Measurements from ENCODE around the gene AK1. TPM values are rescaled to one million over a fixed set of nuclear protein-coding genes. Genes with fewer than 3 reads are reported as not detected.
"Not testable (repeated sequence)": the region's sequence is repeated elsewhere in the genome, so short reads cannot be mapped to it uniquely, and the experiment has no call there.

Gene AK1
- total RNA-seq, 1 experiment from 2014 or later = 34.4 TPM

DNA sequence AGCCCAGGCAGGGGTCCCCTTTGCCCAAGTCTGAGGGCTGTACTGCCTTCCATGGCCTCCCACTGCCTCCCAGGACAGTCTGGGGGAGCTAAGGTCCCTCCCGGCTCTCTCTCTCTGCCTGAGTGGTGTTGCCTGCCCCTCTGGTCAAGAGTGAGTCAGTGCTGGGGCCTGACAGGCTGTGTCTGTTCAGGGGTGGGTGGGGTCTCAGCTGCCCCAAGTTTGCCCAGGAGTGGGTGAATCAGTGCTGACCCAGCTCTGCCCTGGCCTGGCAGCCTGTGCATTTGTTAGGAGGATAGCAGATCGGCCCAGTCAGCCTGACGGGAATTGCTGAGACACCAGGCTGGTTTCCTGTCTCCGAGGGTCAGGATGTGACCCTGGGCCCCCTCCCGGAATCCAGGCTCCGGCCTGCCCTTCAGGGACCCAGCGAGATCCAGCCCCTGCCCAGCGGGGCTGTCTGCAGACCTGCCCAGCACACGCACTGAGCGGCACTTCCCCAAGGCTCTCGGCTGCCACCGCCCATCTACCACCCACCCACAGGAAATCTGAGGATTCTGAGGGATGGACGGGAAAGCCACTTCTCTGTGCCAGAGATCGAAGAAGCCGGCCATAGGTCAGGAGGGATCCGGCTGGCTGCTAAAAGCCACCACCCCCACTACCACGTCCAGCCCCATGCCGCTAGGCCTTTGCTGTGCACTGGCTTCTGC lies 38.9 kb downstream of the AK1 start (continued):
- TF ChIP-seq, protein P1, sequence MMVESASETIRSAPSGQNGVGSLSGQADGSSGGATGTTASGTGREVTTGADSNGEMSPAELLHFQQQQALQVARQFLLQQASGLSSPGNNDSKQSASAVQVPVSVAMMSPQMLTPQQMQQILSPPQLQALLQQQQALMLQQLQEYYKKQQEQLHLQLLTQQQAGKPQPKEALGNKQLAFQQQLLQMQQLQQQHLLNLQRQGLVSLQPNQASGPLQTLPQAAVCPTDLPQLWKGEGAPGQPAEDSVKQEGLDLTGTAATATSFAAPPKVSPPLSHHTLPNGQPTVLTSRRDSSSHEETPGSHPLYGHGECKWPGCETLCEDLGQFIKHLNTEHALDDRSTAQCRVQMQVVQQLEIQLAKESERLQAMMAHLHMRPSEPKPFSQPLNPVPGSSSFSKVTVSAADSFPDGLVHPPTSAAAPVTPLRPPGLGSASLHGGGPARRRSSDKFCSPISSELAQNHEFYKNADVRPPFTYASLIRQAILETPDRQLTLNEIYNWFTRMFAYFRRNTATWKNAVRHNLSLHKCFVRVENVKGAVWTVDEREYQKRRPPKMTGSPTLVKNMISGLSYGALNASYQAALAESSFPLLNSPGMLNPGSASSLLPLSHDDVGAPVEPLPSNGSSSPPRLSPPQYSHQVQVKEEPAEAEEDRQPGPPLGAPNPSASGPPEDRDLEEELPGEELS (CRISPR knock-in tag; IDR thresholded peaks at IDR 0.05) = no peak

DNA sequence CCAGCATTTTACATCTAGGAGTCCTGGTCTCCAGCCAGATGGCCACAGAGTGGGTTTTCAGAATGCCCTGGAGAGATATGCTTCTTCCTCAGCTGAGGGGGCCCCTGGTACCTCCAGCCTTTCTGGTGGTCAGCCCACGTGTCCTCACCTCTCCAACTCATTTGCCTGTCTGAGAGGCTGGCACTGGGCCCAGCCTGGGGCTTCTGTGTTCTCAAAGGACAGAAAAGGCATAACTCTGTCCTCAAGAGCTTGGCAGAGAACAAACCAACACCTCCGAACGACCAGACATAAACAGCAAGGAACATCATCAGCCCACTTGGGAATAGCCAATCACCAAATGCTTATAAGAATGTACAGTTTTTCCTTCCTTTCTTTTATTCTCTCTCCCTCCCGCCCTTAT lies 40.1 kb downstream of the AK1 start:
- no peak overlapping the region for H3K27ac Mint-ChIP-seq
- H3K27me3 Mint-ChIP-seq (ENCODE audit: low read depth) = no peaks in the 10 kb centered on the region
- ChIA-PET POLR2A (no interaction called here), CTCF (interaction anchor here (0.6 to 1.3 kb wide), 3 partner anchors 15 to 32 kb away, joined by 3 to 6 read pairs (median 3); no protein-coding TSS in a partner anchor)
- TF ChIP-seq ZNF121 (CRISPR knock-in tag; IDR thresholded peaks at IDR 0.05) (no peak), ZNF219 (CRISPR knock-in tag; IDR thresholded peaks at IDR 0.05; ENCODE audit: borderline replicate concordance) (no peak), PRRX2 (CRISPR knock-in tag; IDR thresholded peaks at IDR 0.05) (no peak)
- TF ChIP-seq, protein P2, sequence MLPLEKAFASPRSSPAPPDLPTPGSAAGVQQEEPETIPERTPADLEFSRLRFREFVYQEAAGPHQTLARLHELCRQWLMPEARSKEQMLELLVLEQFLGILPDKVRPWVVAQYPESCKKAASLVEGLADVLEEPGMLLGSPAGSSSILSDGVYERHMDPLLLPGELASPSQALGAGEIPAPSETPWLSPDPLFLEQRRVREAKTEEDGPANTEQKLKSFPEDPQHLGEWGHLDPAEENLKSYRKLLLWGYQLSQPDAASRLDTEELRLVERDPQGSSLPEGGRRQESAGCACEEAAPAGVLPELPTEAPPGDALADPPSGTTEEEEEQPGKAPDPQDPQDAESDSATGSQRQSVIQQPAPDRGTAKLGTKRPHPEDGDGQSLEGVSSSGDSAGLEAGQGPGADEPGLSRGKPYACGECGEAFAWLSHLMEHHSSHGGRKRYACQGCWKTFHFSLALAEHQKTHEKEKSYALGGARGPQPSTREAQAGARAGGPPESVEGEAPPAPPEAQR (CRISPR knock-in tag; IDR thresholded peaks at IDR 0.05) = no peak
- H3K4me3 Mint-ChIP-seq = no peak overlapping the region
- H3K36me3 Mint-ChIP-seq = no peaks in the 10 kb centered on the region
- DNase-seq (ENCODE audit: low spot score) (no peak), ATAC-seq (no peak)
- H3K9me3 Mint-ChIP-seq = no peaks in the 10 kb centered on the region
- H3K4me1 Mint-ChIP-seq = peaks cover 4% of the 10 kb centered on the region

DNA sequence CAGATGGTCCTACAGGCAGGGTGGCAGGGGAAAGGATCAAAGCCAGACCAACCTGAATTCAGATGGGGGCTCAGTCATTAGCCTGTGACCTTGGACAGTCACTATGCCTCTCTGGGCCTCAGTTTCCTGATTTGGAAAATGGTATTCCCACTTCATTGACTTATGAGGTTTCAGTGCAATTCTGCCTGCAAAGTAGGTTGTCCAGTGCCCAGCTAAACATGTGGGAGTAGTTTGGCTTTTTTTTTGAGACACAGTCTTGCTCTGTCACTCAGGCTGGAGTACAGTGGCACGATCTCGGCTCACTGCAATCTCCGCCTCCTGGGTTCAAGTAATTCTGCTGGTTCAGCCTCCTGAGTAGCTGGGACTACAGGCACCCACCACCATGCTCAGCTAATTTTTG lies 40.9 kb downstream of the AK1 start:
- H3K27me3 Mint-ChIP-seq (ENCODE audit: low read depth); POLR2A ChIA-PET; ATAC-seq; H3K36me3 Mint-ChIP-seq; H3K4me3 Mint-ChIP-seq; H3K27ac Mint-ChIP-seq; DNase-seq (ENCODE audit: low spot score); H3K9me3 Mint-ChIP-seq; H3K4me1 Mint-ChIP-seq: not testable (repeated sequence)
- CTCF ChIA-PET = interaction anchor here (0.6 to 1.7 kb wide), 3 partner anchors 10 to 33 kb away, joined by 3 to 6 read pairs (median 6); no protein-coding TSS in a partner anchor

DNA sequence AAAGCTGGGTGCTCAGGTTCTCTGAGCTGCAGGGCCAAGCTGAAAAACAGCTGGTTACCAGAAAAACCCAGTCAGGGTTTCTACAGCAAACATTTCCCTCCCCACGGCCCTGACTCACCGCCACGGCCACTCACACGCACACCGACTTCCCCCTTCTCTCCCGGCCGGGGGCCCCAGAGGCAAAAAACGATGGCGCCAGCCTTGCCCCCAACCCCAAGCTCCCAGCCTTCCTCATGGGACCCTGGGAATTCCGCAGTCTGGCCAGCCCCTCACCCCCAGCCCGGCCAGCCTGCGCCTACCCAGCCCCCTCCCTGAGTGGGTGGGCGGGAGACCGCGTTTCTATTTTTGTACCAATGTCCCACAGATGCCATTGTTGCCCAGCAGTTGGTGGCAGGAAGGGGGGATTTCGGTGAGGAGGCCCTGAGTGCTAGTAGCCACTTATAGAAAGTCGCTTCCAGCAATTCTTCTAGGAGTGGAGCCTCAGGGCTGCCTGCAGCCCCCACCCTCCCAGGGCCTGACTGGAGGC lies 41.4 kb downstream of the AK1 start:
- ATAC-seq (no peak), DNase-seq (ENCODE audit: low spot score) (no peak)
- Mint-ChIP-seq H3K4me1 (peaks cover 5% of the 10 kb centered on the region), H3K9me3 (no peaks in the 10 kb centered on the region), H3K27me3 (ENCODE audit: low read depth) (no peaks in the 10 kb centered on the region), H3K4me3 (no peak overlapping the region), H3K36me3 (no peaks in the 10 kb centered on the region), H3K27ac (no peak overlapping the region)
- ChIA-PET CTCF (interaction anchor here (0.7 to 1.9 kb wide), 3 partner anchors 10 to 101 kb away, joined by 3 to 6 read pairs (median 6); partner anchors contain the start of gene TOR2A), POLR2A (no interaction called here)
- TF ChIP-seq, protein P3, sequence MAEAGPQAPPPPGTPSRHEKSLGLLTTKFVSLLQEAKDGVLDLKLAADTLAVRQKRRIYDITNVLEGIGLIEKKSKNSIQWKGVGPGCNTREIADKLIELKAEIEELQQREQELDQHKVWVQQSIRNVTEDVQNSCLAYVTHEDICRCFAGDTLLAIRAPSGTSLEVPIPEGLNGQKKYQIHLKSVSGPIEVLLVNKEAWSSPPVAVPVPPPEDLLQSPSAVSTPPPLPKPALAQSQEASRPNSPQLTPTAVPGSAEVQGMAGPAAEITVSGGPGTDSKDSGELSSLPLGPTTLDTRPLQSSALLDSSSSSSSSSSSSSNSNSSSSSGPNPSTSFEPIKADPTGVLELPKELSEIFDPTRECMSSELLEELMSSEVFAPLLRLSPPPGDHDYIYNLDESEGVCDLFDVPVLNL (CRISPR knock-in tag; IDR thresholded peaks at IDR 0.05; ENCODE audit: borderline replicate concordance, low read depth) = no peak
- TF ChIP-seq, protein P4, sequence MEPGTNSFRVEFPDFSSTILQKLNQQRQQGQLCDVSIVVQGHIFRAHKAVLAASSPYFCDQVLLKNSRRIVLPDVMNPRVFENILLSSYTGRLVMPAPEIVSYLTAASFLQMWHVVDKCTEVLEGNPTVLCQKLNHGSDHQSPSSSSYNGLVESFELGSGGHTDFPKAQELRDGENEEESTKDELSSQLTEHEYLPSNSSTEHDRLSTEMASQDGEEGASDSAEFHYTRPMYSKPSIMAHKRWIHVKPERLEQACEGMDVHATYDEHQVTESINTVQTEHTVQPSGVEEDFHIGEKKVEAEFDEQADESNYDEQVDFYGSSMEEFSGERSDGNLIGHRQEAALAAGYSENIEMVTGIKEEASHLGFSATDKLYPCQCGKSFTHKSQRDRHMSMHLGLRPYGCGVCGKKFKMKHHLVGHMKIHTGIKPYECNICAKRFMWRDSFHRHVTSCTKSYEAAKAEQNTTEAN (CRISPR knock-in tag; IDR thresholded peaks at IDR 0.05) = no peak
- TF ChIP-seq ZBTB21 (CRISPR knock-in tag; IDR thresholded peaks at IDR 0.05; ENCODE audit: borderline replicate concordance) = no peak
- TF ChIP-seq, protein P5, sequence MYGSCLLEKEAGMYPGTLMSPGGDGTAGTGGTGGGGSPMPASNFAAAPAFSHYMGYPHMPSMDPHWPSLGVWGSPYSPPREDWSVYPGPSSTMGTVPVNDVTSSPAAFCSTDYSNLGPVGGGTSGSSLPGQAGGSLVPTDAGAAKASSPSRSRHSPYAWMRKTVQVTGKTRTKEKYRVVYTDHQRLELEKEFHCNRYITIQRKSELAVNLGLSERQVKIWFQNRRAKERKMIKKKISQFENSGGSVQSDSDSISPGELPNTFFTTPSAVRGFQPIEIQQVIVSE (CRISPR knock-in tag; IDR thresholded peaks at IDR 0.05; ENCODE audit: borderline replicate concordance) = no peak
- TF ChIP-seq JAZF1 (CRISPR knock-in tag; IDR thresholded peaks at IDR 0.05) = no peak
- no peak for TF ChIP-seq NFYB (CRISPR knock-in tag; conservative IDR thresholded peaks at IDR 0.05; ENCODE audit: low read depth)
- no peak for TF ChIP-seq TEAD4 (CRISPR knock-in tag; IDR thresholded peaks at IDR 0.05)
- TF ChIP-seq, protein P6, sequence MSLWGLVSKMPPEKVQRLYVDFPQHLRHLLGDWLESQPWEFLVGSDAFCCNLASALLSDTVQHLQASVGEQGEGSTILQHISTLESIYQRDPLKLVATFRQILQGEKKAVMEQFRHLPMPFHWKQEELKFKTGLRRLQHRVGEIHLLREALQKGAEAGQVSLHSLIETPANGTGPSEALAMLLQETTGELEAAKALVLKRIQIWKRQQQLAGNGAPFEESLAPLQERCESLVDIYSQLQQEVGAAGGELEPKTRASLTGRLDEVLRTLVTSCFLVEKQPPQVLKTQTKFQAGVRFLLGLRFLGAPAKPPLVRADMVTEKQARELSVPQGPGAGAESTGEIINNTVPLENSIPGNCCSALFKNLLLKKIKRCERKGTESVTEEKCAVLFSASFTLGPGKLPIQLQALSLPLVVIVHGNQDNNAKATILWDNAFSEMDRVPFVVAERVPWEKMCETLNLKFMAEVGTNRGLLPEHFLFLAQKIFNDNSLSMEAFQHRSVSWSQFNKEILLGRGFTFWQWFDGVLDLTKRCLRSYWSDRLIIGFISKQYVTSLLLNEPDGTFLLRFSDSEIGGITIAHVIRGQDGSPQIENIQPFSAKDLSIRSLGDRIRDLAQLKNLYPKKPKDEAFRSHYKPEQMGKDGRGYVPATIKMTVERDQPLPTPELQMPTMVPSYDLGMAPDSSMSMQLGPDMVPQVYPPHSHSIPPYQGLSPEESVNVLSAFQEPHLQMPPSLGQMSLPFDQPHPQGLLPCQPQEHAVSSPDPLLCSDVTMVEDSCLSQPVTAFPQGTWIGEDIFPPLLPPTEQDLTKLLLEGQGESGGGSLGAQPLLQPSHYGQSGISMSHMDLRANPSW (CRISPR knock-in tag; conservative IDR thresholded peaks at IDR 0.05; ENCODE audit: low read depth) = no peak
- TF ChIP-seq NFATC4 (CRISPR knock-in tag; IDR thresholded peaks at IDR 0.05) = no peak
- TF ChIP-seq, protein P7, sequence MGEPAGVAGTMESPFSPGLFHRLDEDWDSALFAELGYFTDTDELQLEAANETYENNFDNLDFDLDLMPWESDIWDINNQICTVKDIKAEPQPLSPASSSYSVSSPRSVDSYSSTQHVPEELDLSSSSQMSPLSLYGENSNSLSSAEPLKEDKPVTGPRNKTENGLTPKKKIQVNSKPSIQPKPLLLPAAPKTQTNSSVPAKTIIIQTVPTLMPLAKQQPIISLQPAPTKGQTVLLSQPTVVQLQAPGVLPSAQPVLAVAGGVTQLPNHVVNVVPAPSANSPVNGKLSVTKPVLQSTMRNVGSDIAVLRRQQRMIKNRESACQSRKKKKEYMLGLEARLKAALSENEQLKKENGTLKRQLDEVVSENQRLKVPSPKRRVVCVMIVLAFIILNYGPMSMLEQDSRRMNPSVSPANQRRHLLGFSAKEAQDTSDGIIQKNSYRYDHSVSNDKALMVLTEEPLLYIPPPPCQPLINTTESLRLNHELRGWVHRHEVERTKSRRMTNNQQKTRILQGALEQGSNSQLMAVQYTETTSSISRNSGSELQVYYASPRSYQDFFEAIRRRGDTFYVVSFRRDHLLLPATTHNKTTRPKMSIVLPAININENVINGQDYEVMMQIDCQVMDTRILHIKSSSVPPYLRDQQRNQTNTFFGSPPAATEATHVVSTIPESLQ (CRISPR knock-in tag; IDR thresholded peaks at IDR 0.05) = no peak
- TF ChIP-seq, protein P8, sequence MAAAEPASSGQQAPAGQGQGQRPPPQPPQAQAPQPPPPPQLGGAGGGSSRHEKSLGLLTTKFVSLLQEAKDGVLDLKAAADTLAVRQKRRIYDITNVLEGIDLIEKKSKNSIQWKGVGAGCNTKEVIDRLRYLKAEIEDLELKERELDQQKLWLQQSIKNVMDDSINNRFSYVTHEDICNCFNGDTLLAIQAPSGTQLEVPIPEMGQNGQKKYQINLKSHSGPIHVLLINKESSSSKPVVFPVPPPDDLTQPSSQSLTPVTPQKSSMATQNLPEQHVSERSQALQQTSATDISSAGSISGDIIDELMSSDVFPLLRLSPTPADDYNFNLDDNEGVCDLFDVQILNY (CRISPR knock-in tag; IDR thresholded peaks at IDR 0.05) = no peak
